K562 (cell line): ENCODE data around the gene ULBP1. TPM values are rescaled to one million over a fixed set of nuclear protein-coding genes. Genes with fewer than 3 reads are reported as not detected.

Source experiments
- ATAC-seq: fragments of 200-7000 bp; cut with Tn5 transposase; 3 replicates; pipeline ENCODE4 v1.9.1; 2020; ENCODE audit warnings: moderate library complexity
- BruUV-seq: library from RNA; stranded (reverse); fragments of 400-500 nt; replicated peaks from 2 replicates; lab custom pipeline; 2021; lab: Mats Ljungman, UMichigan
- CTCF ChIA-PET: fragments of 300-600 bp; formaldehyde crosslinking; extraction: SDS; loops from one replicate; lab custom pipeline; 2021; ENCODE audit warnings: low intra/inter-chr PET ratio; lab: Yijun Ruan, JAX
- POLR2A ChIA-PET: fragments of 300-600, 350-650 bp; sonication (Branson Sonifier 250); formaldehyde crosslinking; extraction: SDS; loops from one replicate; lab custom pipeline; 2021; ENCODE audit warnings: antibody characterized with exemption, inconsistent platforms; lab: Yijun Ruan, JAX
- DNase-seq, 4 experiments: peaks; one replicate each; pipeline versions ENCODE4 v3.0.0 to v3.0.0-alpha.2; 2011 to 2018; ENCODE audit warnings: low spot score in 3 of 4, mixed read lengths in 3 of 4; ENCODE audit errors: extremely low read depth in 1 of 4
- FAIRE-seq: peaks from 2 replicates; lab custom pipeline; 2011; peaks lifted over from hg19 to GRCh38; lab: Jason Lieb, UNC
- H2AFZ ChIP-seq: 2 replicates; pipeline ENCODE4 v1.6.0; 2011; ENCODE audit warnings: low read depth, low read length, control low read depth, inconsistent platforms
- H3K27ac ChIP-seq: fragments of 200-600 bp; 3 replicates; pipeline ENCODE4 v1.8.0; 2011; ENCODE audit warnings: low read depth, mild to moderate bottlenecking, control low read depth, inconsistent platforms, low read length, moderate library complexity, mixed read lengths; ENCODE audit errors: extremely low read depth
- H3K27me3 ChIP-seq, 2 experiments: fragments of 300-600 bp in 1 of 2; 2 replicates in 1 of 2; 3 replicates in 1 of 2; pipeline versions ENCODE4 v1.6.0 to v1.8.0; 2011; ENCODE audit warnings: inconsistent platforms in 2 of 2, low read length in 2 of 2, mild to moderate bottlenecking in 1 of 2, mixed read lengths in 1 of 2, moderate library complexity in 1 of 2; ENCODE audit not compliant: control insufficient read depth in 2 of 2, insufficient read depth in 2 of 2
- H3K36me3 ChIP-seq: fragments of 300-600 bp; 3 replicates; pipeline ENCODE4 v1.8.0; 2011; ENCODE audit warnings: mild to moderate bottlenecking, low read length, inconsistent platforms; ENCODE audit not compliant: control insufficient read depth, insufficient read depth
- H3K4me1 ChIP-seq, 2 experiments: fragments of 200-600 bp in 1 of 2; replicated peaks in 1 of 2; 2 replicates in 1 of 2; 3 replicates in 1 of 2; pipeline versions ENCODE4 v1.5.1 to v1.8.0; 2011; ENCODE audit warnings: inconsistent platforms in 2 of 2, low read length in 2 of 2, mild to moderate bottlenecking in 1 of 2, mixed read lengths in 1 of 2, moderate library complexity in 1 of 2; ENCODE audit not compliant: control insufficient read depth in 2 of 2, insufficient read depth in 2 of 2
- H3K4me2 ChIP-seq: 2 replicates; pipeline ENCODE4 v1.6.1; 2011; ENCODE audit warnings: low read length, control low read depth, inconsistent platforms, mixed read lengths; ENCODE audit not compliant: insufficient read depth
- H3K4me3 ChIP-seq: fragments of 200-600 bp; sonication (generic), shearing (Covaris generic); 2 replicates; pipeline ENCODE4 v1.5.1; 2016; ENCODE audit warnings: control low read depth, inconsistent platforms
- H3K79me2 ChIP-seq: fragments of 200-600 bp; 3 replicates; pipeline ENCODE4 v1.8.0; 2011; ENCODE audit warnings: low read length, inconsistent platforms; ENCODE audit not compliant: control insufficient read depth, insufficient read depth
- H3K9ac ChIP-seq, 2 experiments: 2 replicates each; pipeline versions ENCODE4 v1.6.0 to v1.6.1; 2011; ENCODE audit warnings: low read depth in 2 of 2, low read length in 2 of 2, control low read depth in 1 of 2, inconsistent platforms in 1 of 2, mild to moderate bottlenecking in 1 of 2, mixed read lengths in 1 of 2; ENCODE audit not compliant: insufficient read depth in 1 of 2
- H3K9me1 ChIP-seq: one replicate; pipeline ENCODE4 v1.6.0; 2011; ENCODE audit warnings: inconsistent platforms, mild to moderate bottlenecking, low read length, moderate library complexity; ENCODE audit not compliant: control insufficient read depth, insufficient read depth
- H3K9me3 ChIP-seq: replicated peaks from 2 replicates; pipeline ENCODE4 v1.5.1; 2011; ENCODE audit warnings: low read depth, low read length, inconsistent platforms; ENCODE audit not compliant: control insufficient read depth, insufficient read depth
- H4K20me1 ChIP-seq: replicated peaks from 2 replicates; pipeline ENCODE4 v1.6.1; 2011; ENCODE audit warnings: low read length, inconsistent platforms, mixed read lengths; ENCODE audit not compliant: control insufficient read depth, insufficient read depth
- CREB5 ChIP-seq: fragments of 250-450 bp; sonication (Bioruptor Pico); IDR thresholded peaks from 2 replicates; pipeline ENCODE4 v1.5.0; 2020; ENCODE audit warnings: mild to moderate bottlenecking
- DIDO1 ChIP-seq: fragments of 450-650 bp; IDR thresholded peaks from 2 replicates; pipeline ENCODE4 v1.6.1; 2016; ENCODE audit warnings: low read depth, missing biosample characterization, missing genetic modification characterization
- E2F8 ChIP-seq: fragments of 450-650 bp; IDR thresholded peaks from 2 replicates; pipeline ENCODE4 v1.7.1; 2018; ENCODE audit warnings: mild to moderate bottlenecking, low read depth; ENCODE audit not compliant: partially characterized antibody
- EHMT2 ChIP-seq: fragments of 450-650 bp; IDR thresholded peaks from 2 replicates; pipeline ENCODE4 v1.6.1; 2018; ENCODE audit warnings: antibody characterized with exemption
- ELF1 ChIP-seq: fragments of 200-800 bp; sonication (Bioruptor generic); IDR thresholded peaks from 2 replicates; pipeline ENCODE4 v1.6.1; 2016; ENCODE audit warnings: missing genetic modification characterization, missing compliant biosample characterization
- GTF2A2 ChIP-seq: IDR thresholded peaks from 2 replicates; pipeline ENCODE4 v1.6.1; 2016; ENCODE audit warnings: mild to moderate bottlenecking, missing genetic modification characterization, missing compliant biosample characterization
- MYBL2 ChIP-seq, 2 experiments: fragments of 450-650 bp in 1 of 2; sonication (generic) in 1 of 2; formaldehyde crosslinking in 1 of 2; IDR thresholded peaks; 2 replicates each; pipeline versions ENCODE4 v1.6.1 to v1.8.1; 2017 to 2022; ENCODE audit warnings: borderline replicate concordance in 1 of 2, inconsistent platforms in 1 of 2, low read depth in 1 of 2, mild to moderate bottlenecking in 1 of 2, missing genetic modification reagents in 1 of 2, moderate library complexity in 1 of 2
- PCBP2 ChIP-seq: fragments of 200-400 bp; formaldehyde crosslinking; IDR thresholded peaks from 2 replicates; pipeline ENCODE4 v1.6.1; 2018; ENCODE audit warnings: low read length, low read depth, mild to moderate bottlenecking, moderate library complexity; ENCODE audit not compliant: poor library complexity, severe bottlenecking
- PRDM10 ChIP-seq: fragments of 450-650 bp; IDR thresholded peaks from 2 replicates; pipeline ENCODE4 v1.6.1; 2018; ENCODE audit not compliant: partially characterized antibody
- RFX7 ChIP-seq: fragments of 250-450 bp; sonication (Bioruptor Pico); IDR thresholded peaks from 2 replicates; pipeline ENCODE4 v1.5.1; 2021; ENCODE audit warnings: mild to moderate bottlenecking
- SAFB ChIP-seq: fragments of 200-400 bp; formaldehyde crosslinking; IDR thresholded peaks from 2 replicates; pipeline ENCODE4 v1.6.1; 2017; ENCODE audit warnings: low read depth, low read length, borderline replicate concordance
- SUPT5H ChIP-seq: fragments of 450-650 bp; IDR thresholded peaks from 2 replicates; pipeline ENCODE4 v1.6.1; 2016
- TBP ChIP-seq: optimal IDR thresholded peaks from 2 replicates; pipeline ENCODE3; 2011; ENCODE audit warnings: low read depth, low read length, improper control_type of control experiment
- TCF7 ChIP-seq: sonication (generic); IDR thresholded peaks from 2 replicates; pipeline ENCODE4 v1.6.1; 2016; ENCODE audit warnings: antibody characterized with exemption, borderline replicate concordance
- ZNF224 ChIP-seq: sonication (generic); formaldehyde crosslinking; IDR thresholded peaks from 2 replicates; pipeline ENCODE4 v1.8.0; 2022; ENCODE audit warnings: mild to moderate bottlenecking, missing genetic modification reagents
- ZNF41 ChIP-seq: fragments of 250-450 bp; sonication (Bioruptor Pico); conservative IDR thresholded peaks from 2 replicates; pipeline ENCODE4 v1.4.0; 2020; ENCODE audit warnings: mild to moderate bottlenecking
- ZSCAN29 ChIP-seq: fragments of 450-650 bp; IDR thresholded peaks from 2 replicates; pipeline ENCODE4 v1.6.1; 2017
- WGBS: fragments of 100-300 bp; shearing (Covaris generic); methylation state at CpG from one replicate; pipeline ENCODE4 v1.1.6; 2016; ENCODE audit warnings: low coverage, mixed read lengths; ENCODE audit not compliant: insufficient coverage; ENCODE audit errors: missing lambda C conversion rate; 5-methylcytosine and 5-hydroxymethylcytosine counted together
- in situ Hi-C: fragments of 300-500 bp; cut with MboI; formaldehyde crosslinking; loops from 4 replicates; pipeline ENCODE4 v1.15.0; 2018; ENCODE audit warnings: inconsistent platforms, mixed read lengths
- intact Hi-C: fragments of 100-400 bp; cut with micrococcal nuclease; formaldehyde crosslinking; loops from 2 replicates; pipeline ENCODE4 v1.14.2; 2022
- polyA plus RNA-seq, 8 experiments: library from polyadenylated mRNA; depleted of rRNA in 4 of 8; stranded (reverse) in 5 of 8; unstranded in 3 of 8; fragments of >200 nt; fragmentation: Nextera tagmentation in 2 of 8; fragmentation: Illumina TruSeq in 1 of 8; extraction: Ambion mirVana in 2 of 8; extraction: Trizol in 1 of 8; gene quantifications; 2 replicates each; pipeline versions ENCODE4 v1.2.1 to v1.2.3, GENCODE V29; 2011 to 2014; ENCODE audit warnings: inconsistent platforms in 1 of 8, missing spikeins in 1 of 8
- total RNA-seq, 7 experiments: library from RNA; depleted of rRNA in 6 of 7; stranded (reverse); fragments of >200 nt in 6 of 7; fragmentation: Illumina TruSeq in 2 of 7; extraction: Trizol in 2 of 7; gene quantifications; 2 replicates each; pipeline versions ENCODE4 v1.2.1 to v1.2.3, GENCODE V29; 2011 to 2021; ENCODE audit warnings: low replicate concordance in 1 of 7

Gene ULBP1
- total and polyA plus RNA-seq, 9 of the 15 experiments (the other 6 are each of a cell fraction or from before 2014, with no cell fraction given): 0.33 to 6.0 (median 2.5) TPM

GRCh38 chr6:149951096-149951495 is 12.6 kb upstream of the ULBP1 start:
- H3K9me3 ChIP-seq: no peaks in the 10 kb centered on the region
- under 1% methylated on average over 9 of the region's 9 CpGs for WGBS
- H3K9ac ChIP-seq: no peak overlapping the region
- H3K79me2 ChIP-seq: no peaks in the 10 kb centered on the region
- BruUV-seq: no TSS peak
- H3K4me2 ChIP-seq: no peak overlapping the region
- no peak overlapping the region for H2AFZ ChIP-seq
- H3K4me3 ChIP-seq: no peak overlapping the region
- ChIA-PET CTCF (no interaction called here), POLR2A (no interaction called here)
- ATAC-seq (no peak), FAIRE-seq (no peak), DNase-seq (no peak)
- in situ Hi-C loops (no loop called here), intact Hi-C loops (no loop called here)
- no peaks in the 10 kb centered on the region for H3K36me3 ChIP-seq
- H3K27ac ChIP-seq: no peak overlapping the region
- peaks cover 15 to 44% of the 10 kb centered on the region in 2 experiments for H3K27me3 ChIP-seq
- H3K4me1 ChIP-seq: peaks cover 0 to 7% of the 10 kb centered on the region in 2 experiments; a peak in 3 of 5 replicates
- peaks cover 5% of the 10 kb centered on the region; the same call in 1 of the 2 replicates for H4K20me1 ChIP-seq
- no peaks in the 10 kb centered on the region for H3K9me1 ChIP-seq
- no peak for TF ChIP-seq PRDM10
- TF ChIP-seq DIDO1 (tag): no peak
- TF ChIP-seq ELF1: no peak
- no peak for TF ChIP-seq RFX7 (CRISPR knock-in tag)
- TF ChIP-seq CREB5 (CRISPR knock-in tag): no peak
- TF ChIP-seq TBP: no peak
- TF ChIP-seq EHMT2: no peak
- TF ChIP-seq ZSCAN29: no peak
- TF ChIP-seq ZNF224 (CRISPR knock-in tag): no peak
- TF ChIP-seq ZNF41 (CRISPR knock-in tag): no peak
- no peak for TF ChIP-seq PCBP2
- TF ChIP-seq SAFB: no peak
- no peak for TF ChIP-seq MYBL2 (IDR thresholded peaks at IDR 0.05; ENCODE audit: low read depth)
- no peak for TF ChIP-seq MYBL2 (CRISPR knock-in tag; IDR thresholded peaks at IDR 0.05; ENCODE audit: borderline replicate concordance)
- no peak for TF ChIP-seq SUPT5H
- TF ChIP-seq E2F8: no peak
- TF ChIP-seq TCF7: no peak
- TF ChIP-seq GTF2A2 (tag): no peak
